Mesendoderm (in vitro differentiated cells): ENCODE measurements around the gene PGGT1B.

Experiments used
- DNase-seq: peaks from one replicate; pipeline ENCODE4 v3.0.0; 2013
- H2AK5ac ChIP-seq: 2 replicates; pipeline ENCODE4 v1.6.1; 2013; ENCODE audit warnings: low read length, inconsistent platforms
- H2BK120ac ChIP-seq: 2 replicates; pipeline ENCODE4 v1.6.1; 2013; ENCODE audit warnings: low read depth, mild to moderate bottlenecking, low read length, moderate library complexity, mixed read lengths
- H2BK15ac ChIP-seq: replicated peaks from 2 replicates; pipeline ENCODE4 v1.6.1; 2013; ENCODE audit warnings: low read depth, mild to moderate bottlenecking, moderate library complexity
- H2BK5ac ChIP-seq: 2 replicates; pipeline ENCODE4 v1.6.1; 2013; ENCODE audit warnings: low read length, inconsistent platforms
- H3K18ac ChIP-seq: 2 replicates; pipeline ENCODE4 v1.6.1; 2013; ENCODE audit warnings: mild to moderate bottlenecking, low read length, mixed read lengths
- H3K23ac ChIP-seq: one replicate; pipeline ENCODE4 v1.6.1; 2013; ENCODE audit warnings: low read length
- H3K27ac ChIP-seq: 2 replicates; pipeline ENCODE4 v1.5.1; 2013; ENCODE audit warnings: low read depth, mild to moderate bottlenecking, inconsistent platforms, low read length, moderate library complexity
- H3K27me3 ChIP-seq: 2 replicates; pipeline ENCODE4 v1.6.1; 2013; ENCODE audit warnings: low read length, control low read depth, mild to moderate bottlenecking, inconsistent platforms; ENCODE audit not compliant: insufficient read depth, poor library complexity
- H3K36me3 ChIP-seq: 2 replicates; pipeline ENCODE4 v1.6.1; 2013; ENCODE audit warnings: low read length, inconsistent platforms; ENCODE audit not compliant: control insufficient read depth, insufficient read depth
- H3K4ac ChIP-seq: one replicate; pipeline ENCODE4 v1.6.1; 2013; ENCODE audit warnings: low read depth, mild to moderate bottlenecking, low read length, moderate library complexity
- H3K4me1 ChIP-seq: 2 replicates; pipeline ENCODE4 v1.6.1; 2013; ENCODE audit warnings: low read depth, low read length, inconsistent platforms; ENCODE audit not compliant: control insufficient read depth
- H3K4me2 ChIP-seq: 2 replicates; pipeline ENCODE4 v1.6.1; 2013; ENCODE audit warnings: low read length
- H3K4me3 ChIP-seq: 2 replicates; pipeline ENCODE4 v1.5.1; 2013; ENCODE audit warnings: mild to moderate bottlenecking, low read length
- H3K56ac ChIP-seq: one replicate; pipeline ENCODE4 v1.6.1; 2013; ENCODE audit warnings: low read length
- H3K79me1 ChIP-seq: 2 replicates; pipeline ENCODE4 v1.6.1; 2013; ENCODE audit warnings: low read length, inconsistent platforms
- H3K79me2 ChIP-seq: 2 replicates; pipeline ENCODE4 v1.6.1; 2013; ENCODE audit warnings: mild to moderate bottlenecking, low read length; ENCODE audit not compliant: control insufficient read depth, insufficient read depth
- H3K9ac ChIP-seq: 2 replicates; pipeline ENCODE4 v1.6.1; 2013; ENCODE audit warnings: low read length, inconsistent platforms
- H4K5ac ChIP-seq: one replicate; pipeline ENCODE4 v1.6.1; 2013; ENCODE audit warnings: low read length
- H4K8ac ChIP-seq: one replicate; pipeline ENCODE4 v1.6.1; 2013; ENCODE audit warnings: low read depth, mild to moderate bottlenecking, control low read depth, low read length, moderate library complexity
- WGBS: extraction: QIAGEN DNeasy Blood & Tissue Kit; methylation state at CpG from one replicate; pipeline ENCODE4 v1.1.7; 2013; ENCODE audit warnings: low lambda C conversion rate, missing lambda C conversion rate; ENCODE audit not compliant: insufficient coverage; ENCODE audit errors: extremely low coverage; 5-methylcytosine and 5-hydroxymethylcytosine counted together

PGGT1B gene

DNA sequence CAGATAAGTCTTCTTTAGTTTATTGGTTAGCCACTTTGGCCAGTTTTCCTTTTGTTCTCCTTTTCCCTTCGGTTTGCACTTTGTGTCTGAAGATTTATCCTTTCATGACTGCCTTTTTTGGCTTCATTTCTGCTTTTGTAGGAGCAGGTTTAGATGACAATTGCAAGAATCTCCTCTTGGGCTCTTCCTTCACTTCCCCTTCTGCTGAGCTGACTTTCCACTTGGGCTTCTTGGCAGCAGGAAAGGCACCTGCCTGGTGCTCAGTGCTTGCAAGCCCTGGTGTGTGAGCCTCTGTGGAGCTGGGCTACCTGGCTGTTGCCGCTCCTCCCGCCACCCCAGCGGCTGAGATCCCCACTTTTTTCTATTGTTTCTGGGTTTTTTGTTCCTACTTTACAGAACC, 26.4 kb upstream of the PGGT1B start:
- H4K5ac ChIP-seq = no peak overlapping the region
- no peak overlapping the region for H2BK15ac ChIP-seq
- H3K36me3 ChIP-seq = no peaks in the 10 kb centered on the region
- H3K18ac ChIP-seq = no peak overlapping the region
- no peak overlapping the region for H3K4ac ChIP-seq
- H3K56ac ChIP-seq = no peak overlapping the region
- H3K4me1 ChIP-seq = no peaks in the 10 kb centered on the region
- H2BK120ac ChIP-seq = no peak overlapping the region
- H3K27ac ChIP-seq = no peak overlapping the region
- DNase-seq = no peak
- no peak overlapping the region for H3K4me2 ChIP-seq
- H3K79me1 ChIP-seq = peaks cover 4% of the 10 kb centered on the region
- no peak overlapping the region for H2BK5ac ChIP-seq
- H3K79me2 ChIP-seq = no peaks in the 10 kb centered on the region
- no peaks in the 10 kb centered on the region for H3K27me3 ChIP-seq
- no peak overlapping the region for H3K9ac ChIP-seq
- H3K23ac ChIP-seq = no peak overlapping the region
- H3K4me3 ChIP-seq = no peak overlapping the region
- no peak overlapping the region for H4K8ac ChIP-seq
- no peak overlapping the region for H2AK5ac ChIP-seq
- WGBS = no CpG with 5 or more reads among the region's 4 CpGs

DNA sequence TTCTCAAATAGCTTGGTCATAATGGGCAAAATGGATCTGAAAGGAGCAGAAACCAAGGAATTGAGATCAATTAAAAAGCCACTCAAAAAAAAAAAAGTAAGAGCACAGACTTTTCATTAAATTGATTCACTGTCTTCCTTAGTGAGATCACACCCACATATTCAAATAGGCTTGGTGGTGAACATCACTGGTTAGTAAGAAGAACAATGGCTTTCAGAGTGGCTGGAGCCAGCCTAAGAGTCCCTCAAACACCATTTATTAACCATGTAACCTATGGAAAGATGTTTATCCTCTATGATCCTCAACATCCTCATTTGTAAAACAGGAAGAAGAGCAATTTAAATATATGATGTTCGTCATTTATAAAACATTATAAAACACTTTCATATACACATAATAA, 21.3 kb upstream of the PGGT1B start:
- H3K4me3 ChIP-seq = no peak overlapping the region
- peaks cover 1% of the 10 kb centered on the region for H3K79me1 ChIP-seq
- 100% methylated on average over 1 of the region's 1 CpG for WGBS

DNA sequence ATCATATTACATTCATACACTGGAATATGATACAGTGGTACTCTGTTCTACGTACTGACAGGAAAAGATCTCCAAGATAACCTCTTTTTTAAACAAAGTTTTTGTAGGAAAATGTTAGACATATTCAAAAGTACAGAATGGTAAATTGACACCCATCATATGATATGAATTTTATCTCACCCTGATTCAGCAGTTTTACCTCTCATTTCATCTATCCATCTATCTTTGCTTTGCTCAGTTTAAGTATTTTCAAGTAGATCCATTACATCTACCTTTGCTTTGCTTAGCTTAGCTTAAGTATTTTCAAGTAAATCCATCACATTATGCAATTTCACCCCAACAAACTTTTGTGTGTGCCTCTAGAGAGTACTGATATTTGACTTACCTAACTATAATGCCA, 19.5 kb upstream of the PGGT1B start:
- H3K27ac ChIP-seq = no peak overlapping the region
- no peaks in the 10 kb centered on the region for H3K27me3 ChIP-seq
- no peak overlapping the region for H3K9ac ChIP-seq
- H3K79me1 ChIP-seq = peaks cover 1% of the 10 kb centered on the region
- DNase-seq = no peak
- no peak overlapping the region for H3K18ac ChIP-seq
- H3K4ac ChIP-seq = no peak overlapping the region
- H3K23ac ChIP-seq = no peak overlapping the region
- WGBS = no CpG with 5 or more reads among the region's 1 CpG
- H3K36me3 ChIP-seq = no peaks in the 10 kb centered on the region
- no peak overlapping the region for H4K8ac ChIP-seq
- no peak overlapping the region for H3K4me2 ChIP-seq
- no peaks in the 10 kb centered on the region for H3K79me2 ChIP-seq
- H2BK120ac ChIP-seq = no peak overlapping the region
- H2BK15ac ChIP-seq = no peak overlapping the region
- H3K56ac ChIP-seq = no peak overlapping the region
- H3K4me1 ChIP-seq = no peaks in the 10 kb centered on the region
- H4K5ac ChIP-seq = no peak overlapping the region
- H3K4me3 ChIP-seq = no peak overlapping the region
- no peak overlapping the region for H2BK5ac ChIP-seq
- no peak overlapping the region for H2AK5ac ChIP-seq

More for the DNA sequence above, 21.3 kb upstream of the PGGT1B start:
- H2AK5ac ChIP-seq = no peak overlapping the region
- no peak overlapping the region for H4K5ac ChIP-seq
- no peak overlapping the region for H3K4ac ChIP-seq
- H2BK5ac ChIP-seq = no peak overlapping the region
- H3K36me3 ChIP-seq = no peaks in the 10 kb centered on the region
- no peak overlapping the region for H3K27ac ChIP-seq
- no peak overlapping the region for H3K4me2 ChIP-seq
- no peak overlapping the region for H4K8ac ChIP-seq
- H3K4me1 ChIP-seq = no peaks in the 10 kb centered on the region
- no peak overlapping the region for H3K9ac ChIP-seq
- H3K27me3 ChIP-seq = no peaks in the 10 kb centered on the region
- no peak overlapping the region for H3K56ac ChIP-seq
- no peak overlapping the region for H3K23ac ChIP-seq
- H3K18ac ChIP-seq = no peak overlapping the region
- no peak overlapping the region for H2BK120ac ChIP-seq
- DNase-seq = no peak
- no peak overlapping the region for H2BK15ac ChIP-seq
- H3K79me2 ChIP-seq = no peaks in the 10 kb centered on the region

DNA sequence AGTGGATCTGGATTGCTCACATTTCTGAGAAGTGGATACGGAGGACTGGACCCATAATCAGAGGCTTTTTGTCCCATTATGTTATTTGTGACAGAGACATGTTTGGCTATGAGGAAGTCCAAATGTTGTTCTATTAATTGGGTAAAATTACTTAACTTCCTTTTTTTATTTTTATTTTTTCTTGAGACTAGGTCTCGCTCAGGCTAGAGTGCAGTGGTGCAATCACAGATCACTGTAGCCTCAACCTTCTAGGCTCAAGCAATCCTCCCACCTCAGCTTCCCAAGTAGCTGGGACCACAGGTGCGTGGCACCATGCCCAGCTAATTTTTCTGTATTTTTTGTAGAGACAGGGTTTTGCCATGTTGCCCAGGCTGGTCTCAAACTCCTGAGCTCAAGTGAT, 11.9 kb upstream of the PGGT1B start:
- no peaks in the 10 kb centered on the region for H3K27me3 ChIP-seq
- no peak overlapping the region for H3K56ac ChIP-seq
- no peaks in the 10 kb centered on the region for H3K79me2 ChIP-seq
- no peaks in the 10 kb centered on the region for H3K4me1 ChIP-seq
- WGBS = no CpG with 5 or more reads among the region's 3 CpGs
- no peaks in the 10 kb centered on the region for H3K36me3 ChIP-seq
- no peak for DNase-seq
- no peak overlapping the region for H4K8ac ChIP-seq
- H2BK5ac ChIP-seq = no peak overlapping the region
- H3K4ac ChIP-seq = no peak overlapping the region
- no peak overlapping the region for H3K27ac ChIP-seq
- H3K9ac ChIP-seq = no peak overlapping the region
- no peak overlapping the region for H3K23ac ChIP-seq
- no peak overlapping the region for H3K4me3 ChIP-seq
- H4K5ac ChIP-seq = no peak overlapping the region
- no peak overlapping the region for H3K18ac ChIP-seq
- H2BK120ac ChIP-seq = no peak overlapping the region
- H2BK15ac ChIP-seq = no peak overlapping the region
- H2AK5ac ChIP-seq = no peak overlapping the region
- H3K79me1 ChIP-seq = no peaks in the 10 kb centered on the region
- H3K4me2 ChIP-seq = no peak overlapping the region

DNA sequence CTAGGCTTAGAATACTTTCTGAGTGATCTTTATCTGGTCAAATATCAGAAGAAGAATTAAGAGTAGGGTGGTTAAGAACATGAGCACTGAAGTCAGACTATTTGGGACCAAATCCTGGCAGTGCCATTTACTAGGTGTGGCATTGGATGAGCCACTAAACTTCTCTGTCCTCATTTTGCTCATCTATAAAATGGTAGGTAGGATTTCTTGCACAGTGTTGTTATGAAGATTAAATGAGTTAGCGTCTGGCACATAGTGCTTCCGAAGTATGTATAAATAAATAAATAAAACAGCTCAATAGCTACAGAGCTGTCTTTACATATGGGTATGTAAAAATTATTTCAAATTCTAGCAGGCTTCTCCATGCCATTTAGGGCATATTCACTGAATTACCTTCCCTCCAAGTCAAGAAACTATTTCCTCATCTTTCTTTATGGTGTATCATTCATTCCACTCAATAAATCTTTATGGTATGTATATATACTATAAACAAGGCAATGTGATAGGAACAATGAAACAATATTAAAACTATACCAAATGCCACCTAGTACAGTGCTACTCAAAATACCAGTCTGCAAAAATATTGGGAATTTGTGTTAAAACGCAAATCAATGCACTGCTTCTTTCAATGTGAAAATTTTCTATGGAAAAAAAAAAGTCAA, 9.8 kb upstream of the PGGT1B start:
- no peak overlapping the region for H3K23ac ChIP-seq
- no peak overlapping the region for H2BK5ac ChIP-seq
- H3K36me3 ChIP-seq = no peaks in the 10 kb centered on the region
- H3K27ac ChIP-seq = no peak overlapping the region
- H2BK120ac ChIP-seq = no peak overlapping the region
- H3K56ac ChIP-seq = no peak overlapping the region
- WGBS = no CpG with 5 or more reads among the region's 3 CpGs
- no peaks in the 10 kb centered on the region for H3K27me3 ChIP-seq
- H3K4ac ChIP-seq = no peak overlapping the region
- no peak overlapping the region for H3K9ac ChIP-seq
- no peaks in the 10 kb centered on the region for H3K79me2 ChIP-seq
- no peak overlapping the region for H3K4me2 ChIP-seq
- H3K4me1 ChIP-seq = no peaks in the 10 kb centered on the region
- no peak overlapping the region for H3K4me3 ChIP-seq
- no peak overlapping the region for H3K18ac ChIP-seq
- DNase-seq = no peak
- H3K79me1 ChIP-seq = no peaks in the 10 kb centered on the region
- no peak overlapping the region for H4K8ac ChIP-seq
- H2BK15ac ChIP-seq = no peak overlapping the region
- no peak overlapping the region for H4K5ac ChIP-seq
- H2AK5ac ChIP-seq = no peak overlapping the region
